Body of pancreas (tissue), 4 donors: ENCODE data around the gene RBM20.

Experiments used
- POLR2A ChIP-seq, 3 donors: fragments of 450-650 bp; IDR thresholded peaks; one replicate each; pipeline ENCODE4 v1.6.1; 2016; ENCODE audit warnings: antibody characterized with exemption in 3 of 3, mild to moderate bottlenecking in 2 of 3
- TF ChIP-seq, protein P1 (sequence below), 7 experiments: fragments of 450-650 bp in 4 of 7; fragments of 200-600 bp in 3 of 7; sonication (generic) in 3 of 7; IDR thresholded peaks; one replicate each; pipeline ENCODE4 v1.5.1; 2016 to 2019; ENCODE audit warnings: antibody characterized with exemption in 7 of 7

- TF ChIP-seq, protein P1, sequence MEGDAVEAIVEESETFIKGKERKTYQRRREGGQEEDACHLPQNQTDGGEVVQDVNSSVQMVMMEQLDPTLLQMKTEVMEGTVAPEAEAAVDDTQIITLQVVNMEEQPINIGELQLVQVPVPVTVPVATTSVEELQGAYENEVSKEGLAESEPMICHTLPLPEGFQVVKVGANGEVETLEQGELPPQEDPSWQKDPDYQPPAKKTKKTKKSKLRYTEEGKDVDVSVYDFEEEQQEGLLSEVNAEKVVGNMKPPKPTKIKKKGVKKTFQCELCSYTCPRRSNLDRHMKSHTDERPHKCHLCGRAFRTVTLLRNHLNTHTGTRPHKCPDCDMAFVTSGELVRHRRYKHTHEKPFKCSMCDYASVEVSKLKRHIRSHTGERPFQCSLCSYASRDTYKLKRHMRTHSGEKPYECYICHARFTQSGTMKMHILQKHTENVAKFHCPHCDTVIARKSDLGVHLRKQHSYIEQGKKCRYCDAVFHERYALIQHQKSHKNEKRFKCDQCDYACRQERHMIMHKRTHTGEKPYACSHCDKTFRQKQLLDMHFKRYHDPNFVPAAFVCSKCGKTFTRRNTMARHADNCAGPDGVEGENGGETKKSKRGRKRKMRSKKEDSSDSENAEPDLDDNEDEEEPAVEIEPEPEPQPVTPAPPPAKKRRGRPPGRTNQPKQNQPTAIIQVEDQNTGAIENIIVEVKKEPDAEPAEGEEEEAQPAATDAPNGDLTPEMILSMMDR (IDR thresholded peaks at IDR 0.05) = no peak
- no peak for TF ChIP-seq POLR2A (IDR thresholded peaks at IDR 0.05)
These were observed 11.2 kb downstream of the RBM20 start for GRCh38 chr10:110655320-110655719.
